ENCODE data around the gene POMGNT2.

DNA sequence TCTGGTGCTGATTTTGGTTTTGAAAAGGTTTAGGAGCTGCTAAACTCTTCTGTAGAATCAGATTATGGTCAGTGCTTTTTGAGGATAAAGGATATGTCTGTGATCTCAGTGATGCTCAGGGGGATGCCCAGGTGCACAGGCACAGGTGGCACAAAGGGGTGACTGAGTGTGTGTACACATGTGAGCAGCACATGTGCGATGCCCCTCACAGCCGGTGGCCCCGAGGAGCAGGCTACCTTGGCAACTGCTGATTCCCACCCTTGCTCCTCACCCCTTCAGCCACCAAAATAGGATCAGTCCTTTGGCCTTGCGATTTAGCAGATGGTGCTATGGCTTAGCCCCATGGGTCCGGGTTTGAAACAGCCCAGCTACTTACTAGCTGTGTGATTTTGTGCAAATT lies 51.1 kb downstream of the POMGNT2 start:
- TF ChIP-seq, protein P1, sequence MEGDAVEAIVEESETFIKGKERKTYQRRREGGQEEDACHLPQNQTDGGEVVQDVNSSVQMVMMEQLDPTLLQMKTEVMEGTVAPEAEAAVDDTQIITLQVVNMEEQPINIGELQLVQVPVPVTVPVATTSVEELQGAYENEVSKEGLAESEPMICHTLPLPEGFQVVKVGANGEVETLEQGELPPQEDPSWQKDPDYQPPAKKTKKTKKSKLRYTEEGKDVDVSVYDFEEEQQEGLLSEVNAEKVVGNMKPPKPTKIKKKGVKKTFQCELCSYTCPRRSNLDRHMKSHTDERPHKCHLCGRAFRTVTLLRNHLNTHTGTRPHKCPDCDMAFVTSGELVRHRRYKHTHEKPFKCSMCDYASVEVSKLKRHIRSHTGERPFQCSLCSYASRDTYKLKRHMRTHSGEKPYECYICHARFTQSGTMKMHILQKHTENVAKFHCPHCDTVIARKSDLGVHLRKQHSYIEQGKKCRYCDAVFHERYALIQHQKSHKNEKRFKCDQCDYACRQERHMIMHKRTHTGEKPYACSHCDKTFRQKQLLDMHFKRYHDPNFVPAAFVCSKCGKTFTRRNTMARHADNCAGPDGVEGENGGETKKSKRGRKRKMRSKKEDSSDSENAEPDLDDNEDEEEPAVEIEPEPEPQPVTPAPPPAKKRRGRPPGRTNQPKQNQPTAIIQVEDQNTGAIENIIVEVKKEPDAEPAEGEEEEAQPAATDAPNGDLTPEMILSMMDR (IDR thresholded peaks at IDR 0.05), result no peak
- TF ChIP-seq EZH2 (IDR thresholded peaks at IDR 0.05; ENCODE audit: borderline replicate concordance, insufficient read depth, low read depth, low read length, poor library complexity, severe bottlenecking), result no peak
